Gastrocnemius medialis (tissue), 4 donors: ENCODE results near the gene XXYLT1.

Experiments
- CTCF ChIP-seq, 5 experiments: fragments of 450-650 bp in 3 of 5; fragments of 200-600 bp in 2 of 5; sonication (generic) in 2 of 5; IDR thresholded peaks in 4 of 5; conservative IDR thresholded peaks in 1 of 5; 1 replicate in 4 of 5; 2 replicates in 1 of 5; pipeline ENCODE4 v1.5.1; 2016 to 2019; ENCODE audit warnings: antibody characterized with exemption in 5 of 5, mild to moderate bottlenecking in 3 of 5, moderate library complexity in 3 of 5
- POLR2A ChIP-seq, 2 donors: fragments of 450-650 bp; IDR thresholded peaks; one replicate each; pipeline ENCODE4 v1.6.1; 2017; ENCODE audit warnings: antibody characterized with exemption in 2 of 2, mild to moderate bottlenecking in 2 of 2, moderate library complexity in 2 of 2

DNA sequence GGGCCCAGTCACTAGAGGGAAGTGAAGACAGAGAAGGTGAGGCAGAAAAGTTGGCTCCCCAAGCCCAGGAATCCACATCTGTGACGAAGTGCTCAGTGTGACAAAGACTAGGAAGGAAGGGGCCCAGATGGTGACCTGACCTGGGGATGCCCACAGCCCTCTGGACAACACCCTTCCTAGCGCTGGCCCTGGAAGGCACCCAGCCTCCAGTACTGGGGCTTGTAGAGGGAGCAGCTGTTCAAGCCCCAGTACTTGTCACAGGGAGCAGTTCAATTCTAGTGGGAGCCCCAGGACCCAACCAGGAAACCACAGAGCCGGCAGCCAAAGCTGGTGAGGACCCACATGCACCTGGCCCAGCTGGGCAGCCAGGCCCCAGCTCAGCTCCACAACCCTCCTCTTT is 190.8 kb downstream of the XXYLT1 start:
- TF ChIP-seq CTCF (IDR thresholded peaks at IDR 0.05 in 4 of 5, conservative IDR thresholded peaks at IDR 0.05 in 1 of 5) (no peak), POLR2A (IDR thresholded peaks at IDR 0.05) (no peak)
